CD4-positive, alpha-beta T cell treated with Interleukin-2 at 100 ng/mL for 4 hours (primary cell): ENCODE data around the gene PTPN9.
"Not testable (repeated sequence)": the region's sequence is repeated elsewhere in the genome, so short reads cannot be mapped to it uniquely, and the experiment has no call there.

Experiments
- DNase-seq: peaks from one replicate; pipeline ENCODE4 v3.0.0-alpha.2; 2020; ENCODE audit warnings: low spot score

Gene PTPN9

DNA sequence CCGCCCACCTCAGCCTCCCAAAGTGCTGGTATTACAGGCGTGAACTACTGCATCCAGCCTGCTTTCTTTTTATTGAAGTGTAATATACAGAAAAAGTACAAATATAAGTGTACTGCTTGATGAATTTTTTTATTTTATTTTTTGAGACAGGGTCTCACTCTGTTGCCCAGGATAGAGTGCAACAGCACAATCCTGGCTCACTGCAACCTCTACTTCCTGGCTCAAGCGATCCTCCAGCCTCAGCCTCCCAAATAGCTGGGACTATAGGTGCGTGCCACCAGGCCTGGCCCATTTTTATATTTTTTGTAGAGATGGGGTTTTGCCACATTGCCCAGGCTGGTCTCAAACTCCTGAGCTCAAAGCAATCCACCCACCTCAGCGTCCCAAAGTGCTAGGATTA is 3.8 kb upstream of the PTPN9 start:
- not testable (repeated sequence) for DNase-seq

GRCh38 chr15:75578173-75578947 is 755 bp downstream of the PTPN9 start:
- DNase-seq = peak; percentile 16

DNA sequence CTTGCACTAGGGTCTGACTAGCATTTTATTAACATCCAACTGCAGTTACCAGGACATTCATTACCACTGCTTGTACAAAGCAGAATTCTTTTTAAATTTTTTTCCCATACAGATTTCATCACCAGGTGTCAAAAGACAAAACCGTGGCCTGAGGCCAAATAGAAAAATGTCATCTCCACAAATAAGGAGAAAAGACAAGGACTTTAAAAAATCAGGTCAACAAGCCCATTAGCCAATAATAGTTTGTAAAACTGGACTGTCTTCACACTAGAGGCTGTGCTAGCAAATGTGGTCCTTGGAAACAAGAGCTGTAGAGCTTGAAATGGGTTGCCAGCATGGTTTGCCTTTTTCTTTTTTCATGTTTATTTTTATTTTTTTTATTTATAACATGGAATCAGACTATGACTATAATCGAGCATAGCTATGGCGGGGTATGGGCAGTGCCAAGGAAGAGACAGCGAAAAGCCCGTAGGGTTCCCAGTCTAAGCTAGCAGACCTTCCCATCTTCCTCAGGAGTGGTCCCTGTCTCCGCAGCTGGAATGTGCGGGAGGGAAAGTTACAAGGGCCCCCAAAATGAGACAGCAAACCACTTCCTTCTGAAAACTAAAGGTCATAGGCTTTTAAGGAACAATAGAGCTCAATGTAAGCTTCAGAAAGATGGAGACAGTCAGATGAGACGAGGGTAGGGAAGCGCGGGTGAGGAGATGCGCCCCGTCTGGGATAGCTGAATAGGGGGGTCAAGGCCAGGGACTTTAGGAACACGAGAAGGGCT is 1.5 kb downstream of the PTPN9 start:
- no peak for DNase-seq

- DNase-seq = no peak
Measured at GRCh38 chr15:75573648-75574384, 5.3 kb downstream of the PTPN9 start.

GRCh38 chr15:75570126-75570845 is 8.8 kb downstream of the PTPN9 start:
- DNase-seq = no peak

- no peak for DNase-seq
Measured at GRCh38 chr15:75565062-75565970, 13.8 kb downstream of the PTPN9 start.

DNA sequence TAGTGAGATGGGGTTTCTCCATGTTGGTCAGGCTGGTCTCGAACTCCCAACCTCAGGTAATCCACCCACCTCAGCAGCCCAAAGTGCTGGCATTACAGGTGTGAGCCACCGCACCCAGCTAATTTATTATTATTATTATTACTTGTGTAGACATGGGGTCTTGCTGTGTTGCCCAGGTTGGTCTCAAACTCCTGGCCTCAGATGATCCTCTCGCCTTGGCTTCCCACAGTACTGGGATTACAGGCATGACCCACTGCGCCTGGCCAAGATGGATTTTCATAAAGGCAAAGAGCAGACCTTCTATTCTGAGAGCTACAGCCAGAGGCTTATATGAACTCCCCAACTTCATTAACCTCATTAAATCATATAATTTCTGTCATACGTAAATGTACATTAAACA is 17.2 kb downstream of the PTPN9 start:
- no peak for DNase-seq

DNA sequence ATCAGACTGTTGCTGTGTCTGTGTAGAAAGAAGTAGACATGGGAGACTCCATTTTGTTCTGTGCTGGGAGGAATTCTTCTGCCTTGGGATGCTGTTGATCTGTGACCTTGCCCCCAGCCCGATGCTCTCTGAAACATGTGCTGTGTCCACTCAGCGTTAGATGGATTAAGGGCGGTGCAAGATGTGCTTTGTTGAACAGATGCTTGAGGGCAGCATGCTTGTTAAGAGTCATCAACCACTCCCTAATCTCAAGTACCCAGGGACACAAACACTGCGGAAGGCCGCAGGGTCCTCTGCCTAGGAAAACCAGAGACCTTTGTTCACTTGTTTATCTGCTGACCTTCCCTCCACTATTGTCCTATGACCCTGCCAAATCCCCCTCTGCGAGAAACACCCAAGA is 19.8 kb downstream of the PTPN9 start:
- not testable (repeated sequence) for DNase-seq

DNA sequence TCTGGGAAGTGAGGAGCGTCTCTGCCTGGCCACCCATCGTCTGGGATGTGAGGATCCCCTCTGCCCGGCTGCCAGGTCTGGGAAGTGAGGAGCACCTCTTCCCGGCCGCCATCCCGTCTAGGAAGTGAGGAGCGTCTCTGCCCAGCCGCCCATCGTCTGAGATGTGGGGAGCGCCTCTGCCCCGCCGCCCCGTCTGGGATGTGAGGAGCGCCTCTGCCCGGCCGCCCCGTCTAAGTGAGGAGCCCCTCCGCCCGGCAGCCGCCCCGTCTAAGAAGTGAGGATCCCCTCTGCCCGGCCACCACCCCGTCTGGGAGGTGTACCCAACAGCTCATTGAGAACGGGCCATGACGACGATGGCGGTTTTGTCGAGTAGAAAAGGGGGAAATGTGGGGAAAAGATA is 20.2 kb downstream of the PTPN9 start:
- not testable (repeated sequence) for DNase-seq

DNA sequence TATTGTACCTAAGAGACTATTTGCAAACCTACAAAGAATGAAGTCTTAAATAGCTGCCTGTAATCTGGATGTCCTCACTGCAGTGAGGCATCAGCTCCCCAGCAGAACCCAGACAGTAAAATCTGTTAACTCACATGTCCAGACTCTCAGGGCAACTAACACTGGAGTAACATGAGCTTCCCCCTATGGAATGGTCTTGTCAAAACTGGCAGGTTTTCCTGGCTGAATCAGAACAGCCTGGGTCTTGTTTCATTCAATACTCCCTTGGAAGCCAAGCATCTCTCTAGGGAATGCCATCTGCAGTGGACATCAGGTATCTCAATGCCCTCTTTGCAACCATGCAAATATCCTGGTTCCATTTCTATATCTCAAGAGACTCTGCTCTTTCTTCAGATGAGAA is 24.4 kb downstream of the PTPN9 start:
- DNase-seq = no peak

GRCh38 chr15:75553659-75554058 is 25.5 kb downstream of the PTPN9 start:
- DNase-seq = no peak

GRCh38 chr15:75551091-75551490 is 28.0 kb downstream of the PTPN9 start:
- no peak for DNase-seq

- no peak for DNase-seq
Measured at GRCh38 chr15:75545064-75545463, 34.1 kb downstream of the PTPN9 start.

DNA sequence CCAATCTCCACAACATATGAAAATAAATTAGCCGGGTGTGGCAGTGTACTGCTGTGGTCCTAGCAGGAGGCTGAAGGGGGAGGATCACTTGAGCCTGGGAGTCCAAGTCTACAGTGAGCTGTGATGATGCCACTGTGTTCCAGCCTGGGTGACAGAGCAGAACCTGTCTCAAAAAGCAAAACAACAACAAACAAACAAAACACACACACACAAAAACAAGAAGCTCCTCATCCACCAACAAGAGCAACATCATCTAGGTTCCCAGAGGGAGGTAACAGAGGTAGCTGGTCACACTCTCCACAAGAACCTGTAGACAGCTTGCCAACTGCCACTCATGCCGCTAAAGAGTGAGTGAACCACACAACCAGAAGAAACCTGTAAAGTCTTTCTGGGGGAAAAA is 34.8 kb downstream of the PTPN9 start:
- DNase-seq = no peak

GRCh38 chr15:75542949-75543545 is 36.1 kb downstream of the PTPN9 start:
- not testable (repeated sequence) for DNase-seq

DNA sequence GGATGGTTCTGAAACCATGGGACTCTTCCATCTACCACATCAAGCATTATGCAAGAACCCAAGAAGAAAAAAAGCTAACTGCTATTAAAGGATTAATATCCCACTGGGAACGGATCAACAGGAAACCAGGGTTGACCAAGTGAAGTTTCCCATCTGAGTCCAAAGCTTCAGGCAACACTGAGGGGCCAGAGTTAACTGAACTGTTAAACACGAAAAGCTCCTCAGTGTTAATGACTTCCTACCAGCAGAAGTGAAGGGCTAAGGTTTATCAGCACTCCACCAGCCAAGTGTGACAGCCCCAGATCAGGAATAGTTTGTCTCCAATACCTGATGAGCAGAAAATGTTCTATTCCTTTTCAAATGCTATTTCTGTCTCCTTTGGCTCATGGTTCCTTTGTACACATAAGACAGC is 36.7 kb downstream of the PTPN9 start:
- no peak for DNase-seq

DNA sequence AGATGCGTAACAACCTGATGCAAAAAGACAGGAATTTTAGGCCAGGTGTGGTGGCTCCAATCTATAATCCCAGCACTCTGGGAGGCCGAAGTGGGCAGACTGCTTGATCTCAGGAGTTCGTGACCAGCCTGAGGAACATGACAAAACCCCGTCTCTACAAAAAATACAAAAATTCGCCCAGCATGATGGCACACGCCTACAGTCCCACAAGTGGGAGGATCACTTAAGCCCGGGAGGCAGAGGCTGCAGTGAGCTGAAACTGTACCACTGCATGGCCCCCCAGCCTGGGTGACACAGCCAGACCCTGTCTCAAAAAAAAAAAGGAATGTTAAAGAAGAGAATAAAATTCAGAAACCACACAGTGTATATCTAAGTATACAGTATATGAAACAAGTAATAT is 40.7 kb downstream of the PTPN9 start:
- no peak for DNase-seq

DNA sequence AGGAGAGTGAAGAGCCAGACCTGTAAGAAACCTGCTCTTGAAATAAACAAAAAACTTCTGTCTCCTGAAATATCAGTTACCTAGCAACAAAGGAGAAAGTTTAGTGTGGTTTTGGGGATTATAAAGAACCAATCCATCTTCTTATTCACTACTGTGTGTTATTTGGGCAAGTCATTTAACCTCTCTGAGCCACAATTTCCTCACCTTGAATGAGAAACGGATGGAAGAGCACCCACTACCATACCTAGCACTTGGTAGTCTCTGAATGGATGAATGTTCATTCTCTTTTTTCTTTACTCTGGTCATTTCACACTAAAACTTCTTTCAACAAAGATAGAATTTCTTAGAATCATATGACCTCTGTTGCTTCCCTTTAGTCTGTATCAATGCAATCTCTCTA is 45.2 kb downstream of the PTPN9 start:
- no peak for DNase-seq

- DNase-seq = no peak
Measured at GRCh38 chr15:75532413-75533250, 46.5 kb downstream of the PTPN9 start.

- DNase-seq = no peak
Measured at GRCh38 chr15:75531041-75531450, 48.1 kb downstream of the PTPN9 start.
